Measurements from ENCODE around the gene FRMPD4. TPM values are rescaled to one million over a fixed set of nuclear protein-coding genes. Genes with fewer than 3 reads are reported as not detected.

FRMPD4 gene
- total and polyA plus RNA-seq, 2 donors (not counting 3 experiments of a cell fraction or from before 2014, with no cell fraction given) = not detected

- Histone ChIP-seq H3K9me3 (replicated peaks; ENCODE audit: control insufficient read depth, insufficient read depth, low read length) (no peaks in the 10 kb centered on the region), H3K79me2 (ENCODE audit: control insufficient read depth, insufficient read depth, low read length) (no peaks in the 10 kb centered on the region), H3K9ac (replicated peaks; ENCODE audit: extremely low read depth, insufficient read depth, low read length) (no peak overlapping the region), H2AFZ (ENCODE audit: low read depth, low read length) (no peak overlapping the region), H3K27ac (ENCODE audit: insufficient read depth, low read depth, low read length) (no peak overlapping the region), H3K27me3 (ENCODE audit: control insufficient read depth in 2 of 2, insufficient read depth in 2 of 2, low read length in 2 of 2) (no peaks in the 10 kb centered on the region), H3K4me3 (replicated peaks in 1 of 3; ENCODE audit: insufficient read depth in 1 of 3, low read depth in 1 of 3, low read length in 3 of 3) (no peak overlapping the region), H3K4me2 (ENCODE audit: insufficient read depth, low read length) (no peak overlapping the region), H3K36me3 (ENCODE audit: control insufficient read depth in 2 of 2, extremely low read depth in 1 of 2, insufficient read depth in 2 of 2, low read length in 2 of 2) (no peaks in the 10 kb centered on the region), H4K20me1 (replicated peaks; ENCODE audit: control insufficient read depth, extremely low read depth, insufficient read depth, low read length) (no peaks in the 10 kb centered on the region), H3K4me1 (ENCODE audit: control insufficient read depth, extremely low read depth, insufficient read depth, low read length) (no peaks in the 10 kb centered on the region), H3K9me1 (replicated peaks; ENCODE audit: control insufficient read depth, extremely low read depth, insufficient read depth, low read length) (no peaks in the 10 kb centered on the region)
- FAIRE-seq (no peak), DNase-seq (ENCODE audit: low read depth, low spot score) (no peak)
- intact Hi-C loops (cut with micrococcal nuclease) (no loop called here), dilution Hi-C loops (cut with MboI; ENCODE audit: extremely low pct_ligation_motif_present, low sequenced_read_pairs) (no loop called here)
- TF ChIP-seq EZH2 (IDR thresholded peaks at IDR 0.05; ENCODE audit: borderline replicate concordance, low read depth, low read length, severe bottlenecking) = no peak
- ChIA-PET CTCF (no interaction called here), POLR2A (no interaction called here)
- no TSS peak for BruUV-seq (replicated peaks)
Observed at GRCh38 chrX:12443534-12444098, 305.3 kb downstream of the FRMPD4 start.

GRCh38 chrX:12446342-12447075, 308.2 kb downstream of the FRMPD4 start:
- BruUV-seq (replicated peaks) = no TSS peak
- Histone ChIP-seq H4K20me1 (replicated peaks; ENCODE audit: control insufficient read depth, extremely low read depth, insufficient read depth, low read length) (no peaks in the 10 kb centered on the region), H3K9me1 (replicated peaks; ENCODE audit: control insufficient read depth, extremely low read depth, insufficient read depth, low read length) (no peaks in the 10 kb centered on the region), H3K4me3 (replicated peaks in 1 of 3; ENCODE audit: insufficient read depth in 1 of 3, low read depth in 1 of 3, low read length in 3 of 3) (no peak overlapping the region), H3K27me3 (ENCODE audit: control insufficient read depth in 2 of 2, insufficient read depth in 2 of 2, low read length in 2 of 2) (no peaks in the 10 kb centered on the region), H3K9me3 (replicated peaks; ENCODE audit: control insufficient read depth, insufficient read depth, low read length) (no peaks in the 10 kb centered on the region), H2AFZ (ENCODE audit: low read depth, low read length) (no peak overlapping the region), H3K27ac (ENCODE audit: insufficient read depth, low read depth, low read length) (no peak overlapping the region), H3K9ac (replicated peaks; ENCODE audit: extremely low read depth, insufficient read depth, low read length) (no peak overlapping the region), H3K79me2 (ENCODE audit: control insufficient read depth, insufficient read depth, low read length) (no peaks in the 10 kb centered on the region), H3K36me3 (ENCODE audit: control insufficient read depth in 2 of 2, extremely low read depth in 1 of 2, insufficient read depth in 2 of 2, low read length in 2 of 2) (no peaks in the 10 kb centered on the region), H3K4me1 (ENCODE audit: control insufficient read depth, extremely low read depth, insufficient read depth, low read length) (no peaks in the 10 kb centered on the region), H3K4me2 (ENCODE audit: insufficient read depth, low read length) (no peak overlapping the region)
- dilution Hi-C loops (cut with MboI; ENCODE audit: extremely low pct_ligation_motif_present, low sequenced_read_pairs) (no loop called here), intact Hi-C loops (cut with micrococcal nuclease) (loop anchor here (2.0 kb wide), 1 partner anchor 366 kb away; no protein-coding TSS in a partner anchor)
- DNase-seq (ENCODE audit: low read depth, low spot score) (no peak), FAIRE-seq (no peak)
- ChIA-PET CTCF (interaction anchor here (0.6 kb wide), 1 partner anchor 646 kb away, joined by 4 read pairs; no protein-coding TSS in a partner anchor), POLR2A (no interaction called here)
- no peak for TF ChIP-seq MAX (IDR thresholded peaks at IDR 0.05; ENCODE audit: insufficient read depth, insufficient read length)
- TF ChIP-seq JUN (IDR thresholded peaks at IDR 0.05; ENCODE audit: borderline replicate concordance, insufficient read depth, insufficient read length, low read depth) = no peak
- TF ChIP-seq POLR2AphosphoS5 (IDR thresholded peaks at IDR 0.05; ENCODE audit: insufficient read depth, low read depth, low read length) = no peak
- no peak for TF ChIP-seq FOS (IDR thresholded peaks at IDR 0.05; ENCODE audit: borderline replicate concordance, insufficient read depth, low read length)
- TF ChIP-seq EZH2 (IDR thresholded peaks at IDR 0.05; ENCODE audit: borderline replicate concordance, low read depth, low read length, severe bottlenecking) = no peak
- no peak for TF ChIP-seq POLR2A (IDR thresholded peaks at IDR 0.05; ENCODE audit: low read depth, low read length)
